Kidney (tissue), 14 donors: ENCODE data around the gene CCDC7. TPM values are rescaled to one million over a fixed set of nuclear protein-coding genes. Genes with fewer than 3 reads are reported as not detected.
"Not testable (repeated sequence)": the region's sequence is repeated elsewhere in the genome, so short reads cannot be mapped to it uniquely, and the experiment has no call there.

ENCODE experiments used
- DNase-seq, 5 donors: peaks; one replicate each; pipeline ENCODE4 v3.0.0-alpha.2; 2013 to 2020
- FAIRE-seq: peaks from 2 replicates; lab custom pipeline; 2012; peaks lifted over from hg19 to GRCh38; lab: Jason Lieb, UNC
- H3K27ac ChIP-seq, 2 donors: one replicate each; pipeline ENCODE4 v1.7.0; 2013; ENCODE audit warnings: low read depth in 2 of 2, low read length in 2 of 2, inconsistent platforms in 1 of 2
- H3K27me3 ChIP-seq: one replicate; pipeline ENCODE4 v1.7.1; 2013; ENCODE audit warnings: low read length, inconsistent platforms; ENCODE audit not compliant: control insufficient read depth, insufficient read depth
- H3K36me3 ChIP-seq, 3 donors: one replicate each; pipeline versions ENCODE4 v1.7.0 to v1.7.1; 2013; ENCODE audit warnings: low read length in 3 of 3, control low read depth in 1 of 3, inconsistent platforms in 1 of 3; ENCODE audit not compliant: insufficient read depth in 3 of 3, control insufficient read depth in 2 of 3
- H3K4me1 ChIP-seq, 3 donors: one replicate each; pipeline versions ENCODE4 v1.7.0 to v1.7.1; 2013; ENCODE audit warnings: low read length in 3 of 3, inconsistent platforms in 1 of 3, low read depth in 1 of 3; ENCODE audit not compliant: control insufficient read depth in 2 of 3, insufficient read depth in 2 of 3
- H3K4me3 ChIP-seq, 3 donors: one replicate each; pipeline versions ENCODE4 v1.7.0 to v1.8.1; 2013; ENCODE audit warnings: low read length in 3 of 3, control low read depth in 1 of 3, inconsistent platforms in 1 of 3
- H3K9ac ChIP-seq, 3 donors: one replicate each; pipeline versions ENCODE4 v1.7.0 to v1.7.1; 2013; ENCODE audit warnings: low read length in 3 of 3, control low read depth in 1 of 3, inconsistent platforms in 1 of 3
- H3K9me3 ChIP-seq, 3 donors: one replicate each; pipeline versions ENCODE4 v1.7.0 to v1.7.1; 2013; ENCODE audit warnings: low read length in 3 of 3, control low read depth in 1 of 3, inconsistent platforms in 1 of 3; ENCODE audit not compliant: control insufficient read depth in 2 of 3, insufficient read depth in 1 of 3
- intact Hi-C: fragments of 100-400 bp; cut with DNase I; formaldehyde crosslinking; loops from one replicate; pipeline ENCODE4 v1.11.1; 2022
- polyA plus RNA-seq: library from polyadenylated mRNA; stranded (reverse); fragments of 350-450 nt; fragmentation: Illumina TruSeq; extraction: RNeasy Lipid Tissue Mini Kit (QIAGEN cat#74804); gene quantifications from one replicate; pipeline ENCODE4 v1.2.3, GENCODE V29; 2014; ENCODE audit warnings: low read depth, low replicate concordance; ENCODE audit not compliant: insufficient read depth
- total RNA-seq: library from RNA; stranded (reverse); fragmentation: NEBNext Ultra II Directional; extraction: Animal tissue kit (Norgen Biotek cat#: 25700); gene quantifications from one replicate; pipeline ENCODE4 v1.2.1, GENCODE V29; 2021
- TF ChIP-seq, protein P1 (sequence below): IDR thresholded peaks from 3 replicates; pipeline ENCODE4 v1.5.1; 2012; ENCODE audit warnings: mild to moderate bottlenecking, moderate library complexity, borderline replicate concordance; ENCODE audit not compliant: insufficient read depth; ENCODE audit errors: extremely low read depth
- donor health status: control.
- donor health status: control.
- donor health status: control.
- donor health status: control.
- donor health status: control.
- donor health status: DM: yes; HTN: yes; CAD: no.
- donor health status: Normal renal cell carcinoma (clear cell type).

CCDC7 gene
- total and polyA plus RNA-seq, 2 donors from 2014 or later: 0.84 to 28.0 TPM

DNA sequence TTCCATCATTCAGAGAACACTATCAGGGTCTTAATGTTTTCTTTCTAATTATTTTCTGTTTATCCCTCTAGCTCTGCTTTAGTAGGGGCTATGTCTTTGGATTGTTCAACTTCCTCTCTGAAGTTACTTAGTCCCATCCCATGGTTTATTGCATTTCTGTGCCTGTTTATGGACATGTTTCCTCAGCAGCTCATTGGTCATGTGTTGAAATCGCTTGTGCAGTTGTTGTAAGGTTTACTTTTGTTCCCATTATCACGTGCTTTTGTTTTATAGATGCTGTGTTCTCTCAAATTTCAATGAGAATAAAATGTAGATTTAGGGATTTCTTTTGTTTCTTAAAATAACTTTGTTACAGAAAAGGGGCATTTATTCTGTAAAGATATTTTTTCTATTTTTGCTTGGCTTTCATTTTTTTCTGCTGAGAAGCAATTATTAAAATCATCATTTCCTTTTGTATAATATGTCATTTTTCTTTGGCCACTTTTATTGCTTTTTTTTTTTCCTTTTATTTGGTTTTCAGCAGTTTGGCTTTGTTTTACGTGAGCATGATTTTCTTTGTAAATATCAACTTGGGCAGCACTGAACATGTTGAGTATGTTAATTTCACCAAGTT is 110.9 kb downstream of the CCDC7 start:
- DNase-seq (no peak), FAIRE-seq (no peak)
- intact Hi-C loops: no loop called here
- Histone ChIP-seq H3K9ac (no peak overlapping the region), H3K27ac (no peak overlapping the region), H3K27me3 (no peaks in the 10 kb centered on the region), H3K4me3 (no peak overlapping the region), H3K4me1 (no peaks in the 10 kb centered on the region), H3K36me3 (no peaks in the 10 kb centered on the region), H3K9me3 (no peaks in the 10 kb centered on the region)
- TF ChIP-seq, protein P1, sequence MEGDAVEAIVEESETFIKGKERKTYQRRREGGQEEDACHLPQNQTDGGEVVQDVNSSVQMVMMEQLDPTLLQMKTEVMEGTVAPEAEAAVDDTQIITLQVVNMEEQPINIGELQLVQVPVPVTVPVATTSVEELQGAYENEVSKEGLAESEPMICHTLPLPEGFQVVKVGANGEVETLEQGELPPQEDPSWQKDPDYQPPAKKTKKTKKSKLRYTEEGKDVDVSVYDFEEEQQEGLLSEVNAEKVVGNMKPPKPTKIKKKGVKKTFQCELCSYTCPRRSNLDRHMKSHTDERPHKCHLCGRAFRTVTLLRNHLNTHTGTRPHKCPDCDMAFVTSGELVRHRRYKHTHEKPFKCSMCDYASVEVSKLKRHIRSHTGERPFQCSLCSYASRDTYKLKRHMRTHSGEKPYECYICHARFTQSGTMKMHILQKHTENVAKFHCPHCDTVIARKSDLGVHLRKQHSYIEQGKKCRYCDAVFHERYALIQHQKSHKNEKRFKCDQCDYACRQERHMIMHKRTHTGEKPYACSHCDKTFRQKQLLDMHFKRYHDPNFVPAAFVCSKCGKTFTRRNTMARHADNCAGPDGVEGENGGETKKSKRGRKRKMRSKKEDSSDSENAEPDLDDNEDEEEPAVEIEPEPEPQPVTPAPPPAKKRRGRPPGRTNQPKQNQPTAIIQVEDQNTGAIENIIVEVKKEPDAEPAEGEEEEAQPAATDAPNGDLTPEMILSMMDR: no peak

GRCh38 chr10:32562695-32563094 is 116.8 kb downstream of the CCDC7 start:
- H3K4me3 ChIP-seq, H3K9ac ChIP-seq, FAIRE-seq, intact Hi-C loops, H3K4me1 ChIP-seq, DNase-seq, H3K9me3 ChIP-seq, H3K27me3 ChIP-seq, H3K36me3 ChIP-seq, H3K27ac ChIP-seq: not testable (repeated sequence)

- Histone ChIP-seq H3K4me3 (no peak overlapping the region), H3K9ac (no peak overlapping the region), H3K27me3 (no peaks in the 10 kb centered on the region), H3K9me3 (no peaks in the 10 kb centered on the region), H3K36me3 (no peaks in the 10 kb centered on the region), H3K27ac (no peak overlapping the region), H3K4me1 (no peaks in the 10 kb centered on the region)
- intact Hi-C loops: no loop called here
- FAIRE-seq (no peak), DNase-seq (peak in 1 of 5 donors; percentile 4)
- TF ChIP-seq, protein P1: no peak
These were observed 131.5 kb downstream of the CCDC7 start for GRCh38 chr10:32577448-32577847.

DNA sequence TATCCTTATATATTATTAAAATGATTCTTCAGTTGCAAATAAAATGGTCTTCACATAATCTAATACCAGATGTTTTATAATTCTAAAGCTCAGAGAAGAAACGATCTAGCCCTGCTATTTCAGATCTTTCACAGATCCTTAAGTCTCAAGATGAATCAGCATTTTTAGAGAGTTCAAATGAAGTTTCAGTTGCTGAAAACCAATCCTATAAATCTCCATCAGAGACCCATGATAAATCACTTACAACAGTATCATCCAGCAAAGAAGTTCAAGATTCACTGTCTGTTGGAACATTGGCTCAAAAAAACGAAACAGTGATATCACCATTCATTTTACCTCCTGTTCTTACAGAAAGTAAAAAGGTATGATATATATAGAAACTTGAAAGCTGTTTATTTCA is 137.0 kb downstream of the CCDC7 start:
- intact Hi-C loops: no loop called here
- no peaks in the 10 kb centered on the region for H3K27me3 ChIP-seq
- no peaks in the 10 kb centered on the region for H3K4me1 ChIP-seq
- no peak overlapping the region for H3K9ac ChIP-seq
- no peak overlapping the region for H3K27ac ChIP-seq
- no peaks in the 10 kb centered on the region for H3K36me3 ChIP-seq
- DNase-seq (no peak), FAIRE-seq (no peak)
- no peak overlapping the region for H3K4me3 ChIP-seq
- no peaks in the 10 kb centered on the region for H3K9me3 ChIP-seq
- TF ChIP-seq, protein P1: no peak

DNA sequence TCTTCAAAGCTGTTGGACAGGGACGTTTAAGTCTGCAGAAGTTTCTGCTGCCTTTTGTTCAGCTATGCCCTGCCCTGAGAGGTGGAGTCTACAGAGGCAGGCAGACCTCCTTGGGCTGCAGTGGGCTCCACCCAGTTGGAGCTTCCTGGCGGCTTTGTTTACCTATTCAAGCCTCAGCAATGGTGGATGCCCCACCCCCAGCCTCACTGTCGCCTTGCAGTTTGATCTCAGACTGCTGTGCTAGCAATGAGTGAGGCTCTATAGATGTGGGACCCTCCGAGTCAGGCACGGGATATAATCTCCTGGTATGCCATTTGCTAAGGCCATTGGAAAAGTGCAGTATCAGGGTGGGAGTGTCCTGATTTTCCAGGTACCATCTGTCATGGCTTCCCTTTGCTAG is 152.1 kb downstream of the CCDC7 start:
- H3K9ac ChIP-seq, DNase-seq, FAIRE-seq, H3K4me1 ChIP-seq, H3K36me3 ChIP-seq, H3K27ac ChIP-seq, H3K27me3 ChIP-seq, H3K9me3 ChIP-seq, intact Hi-C loops, H3K4me3 ChIP-seq: not testable (repeated sequence)
